HEK293 (cell line): ENCODE results near the gene SLC10A7.

ENCODE experiments used
- CTCF ChIA-PET: fragments of 350-600 bp; formaldehyde crosslinking; extraction: SDS; loops from one replicate; lab custom pipeline; 2021; ENCODE audit warnings: antibody characterized with exemption; lab: Yijun Ruan, JAX
- POLR2A ChIA-PET: fragments of 300-600 bp; formaldehyde crosslinking; extraction: SDS; loops from one replicate; lab custom pipeline; 2020; ENCODE audit warnings: antibody characterized with exemption, inconsistent platforms; lab: Yijun Ruan, JAX
- H3K27ac ChIP-seq: fragments of 200-500 bp; sonication (Bioruptor generic); 2 replicates; pipeline ENCODE4 v1.5.1; 2014; ENCODE audit warnings: low read depth, low read length, control low read depth, inconsistent platforms; ENCODE audit errors: extremely low read depth
- H3K36me3 ChIP-seq, 2 experiments: fragments of 200-500 bp in 1 of 2; sonication (Bioruptor generic) in 1 of 2; 1 replicate in 1 of 2; 2 replicates in 1 of 2; pipeline ENCODE4 v1.5.1; 2014 to 2017; ENCODE audit warnings: inconsistent platforms in 2 of 2, low read length in 2 of 2; ENCODE audit not compliant: control insufficient read depth in 2 of 2, insufficient read depth in 1 of 2
- H3K4me1 ChIP-seq: fragments of 200-500 bp; sonication (Bioruptor generic); 2 replicates; pipeline ENCODE4 v1.5.1; 2014; ENCODE audit warnings: mild to moderate bottlenecking, low read length, inconsistent platforms; ENCODE audit not compliant: control insufficient read depth, insufficient read depth
- H3K4me3 ChIP-seq: 2 replicates; pipeline ENCODE4 v1.5.1; 2011; ENCODE audit warnings: low read depth, mild to moderate bottlenecking, control low read depth, low read length, moderate library complexity
- H3K9me3 ChIP-seq: fragments of 200-500 bp; sonication (Bioruptor generic); 2 replicates; pipeline ENCODE4 v1.5.1; 2014; ENCODE audit warnings: low read depth, low read length, inconsistent platforms; ENCODE audit not compliant: control insufficient read depth, insufficient read depth
- GLI4 ChIP-seq: fragments of 450-650 bp; formaldehyde crosslinking; IDR thresholded peaks from 2 replicates; pipeline ENCODE4 v1.5.1; 2016; ENCODE audit warnings: missing biosample characterization, missing genetic modification characterization
- KLF7 ChIP-seq: fragments of 450-650 bp; formaldehyde crosslinking; IDR thresholded peaks from 2 replicates; pipeline ENCODE4 v1.5.1; 2016; ENCODE audit warnings: missing biosample characterization, missing genetic modification characterization, borderline replicate concordance
- MEIS1 ChIP-seq: sonication (generic); formaldehyde crosslinking; IDR thresholded peaks from 2 replicates; pipeline ENCODE4 v1.8.1; 2022; ENCODE audit warnings: missing genetic modification reagents, mild to moderate bottlenecking, borderline replicate concordance
- MYNN ChIP-seq: fragments of 450-650 bp; formaldehyde crosslinking; IDR thresholded peaks from 2 replicates; pipeline ENCODE4 v1.5.1; 2016; ENCODE audit warnings: missing biosample characterization, missing genetic modification characterization, borderline replicate concordance
- PRDM4 ChIP-seq: fragments of 450-650 bp; formaldehyde crosslinking; IDR thresholded peaks from 2 replicates; pipeline ENCODE4 v1.5.1; 2017; ENCODE audit warnings: missing biosample characterization, missing genetic modification characterization
- PRDM6 ChIP-seq: fragments of 450-650 bp; formaldehyde crosslinking; IDR thresholded peaks from 2 replicates; pipeline ENCODE4 v1.5.1; 2017; ENCODE audit warnings: missing biosample characterization, missing genetic modification characterization
- TCF7L2 ChIP-seq: IDR thresholded peaks from 2 replicates; pipeline ENCODE4 v1.6.1; 2011; ENCODE audit warnings: low read depth, mild to moderate bottlenecking, inconsistent platforms, low read length, moderate library complexity, borderline replicate concordance
- TSHZ1 ChIP-seq: fragments of 450-650 bp; formaldehyde crosslinking; IDR thresholded peaks from 2 replicates; pipeline ENCODE4 v1.5.1; 2016; ENCODE audit warnings: missing biosample characterization, missing genetic modification characterization, borderline replicate concordance
- ZBTB26 ChIP-seq: fragments of 450-650 bp; formaldehyde crosslinking; optimal IDR thresholded peaks from 2 replicates; pipeline ENCODE3; 2016; ENCODE audit warnings: missing biosample characterization, mild to moderate bottlenecking, missing genetic modification characterization
- ZBTB44 ChIP-seq: fragments of 450-650 bp; IDR thresholded peaks from 2 replicates; pipeline ENCODE4 v1.5.1; 2018; ENCODE audit warnings: missing biosample characterization, mild to moderate bottlenecking, missing genetic modification characterization
- ZBTB48 ChIP-seq: fragments of 450-650 bp; formaldehyde crosslinking; IDR thresholded peaks from 2 replicates; pipeline ENCODE4 v1.5.1; 2016; ENCODE audit warnings: missing biosample characterization, missing genetic modification characterization
- ZBTB7A ChIP-seq: fragments of 450-650 bp; formaldehyde crosslinking; IDR thresholded peaks from 2 replicates; pipeline ENCODE4 v1.5.1; 2016; ENCODE audit warnings: low read depth, missing biosample characterization, missing genetic modification characterization
- ZBTB8A ChIP-seq: fragments of 450-650 bp; formaldehyde crosslinking; IDR thresholded peaks from 2 replicates; pipeline ENCODE4 v1.5.1; 2016; ENCODE audit warnings: missing biosample characterization, missing genetic modification characterization
- ZNF112 ChIP-seq: fragments of 450-650 bp; formaldehyde crosslinking; IDR thresholded peaks from 2 replicates; pipeline ENCODE4 v1.5.0; 2017; ENCODE audit warnings: missing biosample characterization, missing genetic modification characterization
- ZNF114 ChIP-seq: fragments of 450-650 bp; formaldehyde crosslinking; IDR thresholded peaks from 2 replicates; pipeline ENCODE4 v1.5.0; 2017; ENCODE audit warnings: missing biosample characterization, missing genetic modification characterization
- ZNF132 ChIP-seq: fragments of 450-650 bp; formaldehyde crosslinking; IDR thresholded peaks from 2 replicates; pipeline ENCODE4 v1.5.1; 2017; ENCODE audit warnings: missing biosample characterization, missing genetic modification characterization, borderline replicate concordance
- ZNF140 ChIP-seq: fragments of 450-650 bp; formaldehyde crosslinking; IDR thresholded peaks from 2 replicates; pipeline ENCODE4 v1.5.1; 2016; ENCODE audit warnings: missing biosample characterization, missing genetic modification characterization
- ZNF266 ChIP-seq: fragments of 450-650 bp; formaldehyde crosslinking; IDR thresholded peaks from 2 replicates; pipeline ENCODE4 v1.5.1; 2016; ENCODE audit warnings: missing biosample characterization, missing genetic modification characterization, low read depth
- ZNF292 ChIP-seq: fragments of 450-650 bp; formaldehyde crosslinking; IDR thresholded peaks from 2 replicates; pipeline ENCODE4 v1.5.1; 2016; ENCODE audit warnings: low read depth, missing biosample characterization, missing genetic modification characterization, borderline replicate concordance
- ZNF416 ChIP-seq: fragments of 450-650 bp; formaldehyde crosslinking; IDR thresholded peaks from 2 replicates; pipeline ENCODE4 v1.5.1; 2016; ENCODE audit warnings: missing biosample characterization, missing genetic modification characterization
- ZNF529 ChIP-seq: fragments of 450-650 bp; formaldehyde crosslinking; IDR thresholded peaks from 2 replicates; pipeline ENCODE4 v1.5.1; 2017; ENCODE audit warnings: missing genetic modification characterization, missing biosample characterization; ENCODE audit not compliant: insufficient replicate concordance
- ZNF664 ChIP-seq: fragments of 450-650 bp; formaldehyde crosslinking; IDR thresholded peaks from 2 replicates; pipeline ENCODE4 v1.5.1; 2016; ENCODE audit warnings: missing biosample characterization, missing genetic modification characterization
- ZNF704 ChIP-seq: fragments of 450-650 bp; formaldehyde crosslinking; IDR thresholded peaks from 2 replicates; pipeline ENCODE4 v1.5.1; 2016; ENCODE audit warnings: missing biosample characterization, missing genetic modification characterization
- ZSCAN30 ChIP-seq: fragments of 450-650 bp; IDR thresholded peaks from 2 replicates; pipeline ENCODE4 v1.5.1; 2018; ENCODE audit warnings: missing biosample characterization, mild to moderate bottlenecking, missing genetic modification characterization, moderate library complexity

Gene SLC10A7

GRCh38 chr4:146513548-146513947 lies 8.2 kb downstream of the SLC10A7 start:
- POLR2A ChIA-PET = no interaction called here
- CTCF ChIA-PET = no interaction called here
- no peak overlapping the region for H3K4me3 ChIP-seq
- TF ChIP-seq PRDM4 (tag by site-specific recombination) (peak; percentile 82), PRDM6 (tag by site-specific recombination) (peak; percentile 62), ZNF664 (no peak), ZBTB44 (no peak)
- no peaks in the 10 kb centered on the region for H3K36me3 ChIP-seq
- H3K27ac ChIP-seq = no peak overlapping the region
- no peaks in the 10 kb centered on the region for H3K9me3 ChIP-seq
- no peaks in the 10 kb centered on the region for H3K4me1 ChIP-seq

- ChIA-PET POLR2A (interaction anchor here (0.6 kb wide), 1 partner anchor 882 kb away, joined by 3 read pairs; no protein-coding TSS in a partner anchor), CTCF (no interaction called here)
- TF ChIP-seq ZSCAN30 (no peak), ZNF704 (tag by site-specific recombination) (no peak), MEIS1 (CRISPR knock-in tag) (no peak), ZBTB7A (tag by site-specific recombination) (no peak), ZNF529 (tag by site-specific recombination) (no peak), ZNF266 (tag by site-specific recombination) (no peak), TSHZ1 (tag by site-specific recombination) (no peak), TCF7L2 (no peak), ZBTB8A (tag by site-specific recombination) (no peak), ZNF132 (tag by site-specific recombination) (no peak), ZNF292 (no peak), ZNF416 (tag by site-specific recombination) (no peak), ZBTB48 (no peak), KLF7 (no peak), ZNF114 (tag by site-specific recombination) (no peak), GLI4 (tag by site-specific recombination) (no peak), ZNF140 (tag by site-specific recombination) (no peak), MYNN (tag by site-specific recombination) (no peak), ZNF112 (tag by site-specific recombination) (no peak), ZBTB26 (tag by site-specific recombination) (no peak)
- H3K4me1 ChIP-seq = no peaks in the 10 kb centered on the region
- H3K36me3 ChIP-seq = no peaks in the 10 kb centered on the region
- H3K4me3 ChIP-seq = no peak overlapping the region
- no peaks in the 10 kb centered on the region for H3K9me3 ChIP-seq
- H3K27ac ChIP-seq = no peak overlapping the region
Observed at GRCh38 chr4:146511381-146511780, 10.4 kb downstream of the SLC10A7 start.
